HG02798 (cell line): ENCODE results near the gene RNF208.
A peak's percentile ranks its signal among the peaks of the same experiment; 100 is the strongest.

Experiments
- ATAC-seq: cut with Tn5 transposase; IDR thresholded peaks from one replicate; pipeline ENCODE4 v1.9.1; 2021; ENCODE audit warnings: mild to moderate bottlenecking; ENCODE audit not compliant: unreplicated experiment, poor library complexity

RNF208 gene

GRCh38 chr9:137194388-137194787 is 27.7 kb downstream of the RNF208 start:
- no peak for ATAC-seq

GRCh38 chr9:137193771-137194170 is 28.3 kb downstream of the RNF208 start:
- no peak for ATAC-seq

- ATAC-seq: no peak
These were observed 29.2 kb downstream of the RNF208 start for GRCh38 chr9:137192859-137193258.

GRCh38 chr9:137192448-137192780 is 29.6 kb downstream of the RNF208 start:
- ATAC-seq: no peak

GRCh38 chr9:137191691-137192447 is 30.2 kb downstream of the RNF208 start:
- no peak for ATAC-seq

GRCh38 chr9:137191245-137191644 is 30.8 kb downstream of the RNF208 start:
- ATAC-seq: no peak

GRCh38 chr9:137190315-137190856 is 31.7 kb downstream of the RNF208 start:
- ATAC-seq: no peak

GRCh38 chr9:137189297-137190295 is 32.4 kb downstream of the RNF208 start:
- ATAC-seq: no peak

GRCh38 chr9:137188490-137189296 is 33.3 kb downstream of the RNF208 start, which contains the start of the genes ANAPC2 and SSNA1:
ANAPC2 (minus strand) TSS chr9:137188560; CDS start chr9:137188532, 28 bp downstream.
SSNA1 (plus strand) TSS chr9:137188676; CDS start chr9:137188727, 51 bp downstream.
- peak; percentile 89 for ATAC-seq

- ATAC-seq: no peak
These were observed 34.0 kb downstream of the RNF208 start for GRCh38 chr9:137188086-137188489.

- no peak for ATAC-seq
These were observed 34.7 kb downstream of the RNF208 start for GRCh38 chr9:137187386-137187785.

GRCh38 chr9:137186385-137186784 is 35.7 kb downstream of the RNF208 start:
- ATAC-seq: no peak

GRCh38 chr9:137185921-137186320 is 36.1 kb downstream of the RNF208 start:
- ATAC-seq: no peak

- ATAC-seq: no peak
These were observed 37.0 kb downstream of the RNF208 start for GRCh38 chr9:137184881-137185660.

GRCh38 chr9:137183980-137184595 is 38.0 kb downstream of the RNF208 start:
- no peak for ATAC-seq

GRCh38 chr9:137182836-137183235 is 39.2 kb downstream of the RNF208 start:
- no peak for ATAC-seq

- no peak for ATAC-seq
These were observed 40.4 kb downstream of the RNF208 start for GRCh38 chr9:137181680-137182079.

- ATAC-seq: no peak
These were observed 41.5 kb downstream of the RNF208 start for GRCh38 chr9:137180491-137180890.

GRCh38 chr9:137179761-137180160 is 42.3 kb downstream of the RNF208 start:
- ATAC-seq: no peak
